ENCODE data around the gene FBP2.

GRCh38 chr9:94622087-94622800 is 28.6 kb upstream of the FBP2 start:
- TF ChIP-seq NR1H2 (CRISPR knock-in tag; IDR thresholded peaks at IDR 0.05) = no peak
- no peak for TF ChIP-seq AR (CRISPR knock-in tag; IDR thresholded peaks at IDR 0.05)
- no peak for TF ChIP-seq CTCF (IDR thresholded peaks at IDR 0.05)
- TF ChIP-seq MAX (CRISPR knock-in tag; IDR thresholded peaks at IDR 0.05) = no peak
- no peak for TF ChIP-seq SP1 (CRISPR knock-in tag; conservative IDR thresholded peaks at IDR 0.05)
- TF ChIP-seq ZNF219 (CRISPR knock-in tag; IDR thresholded peaks at IDR 0.05; ENCODE audit: borderline replicate concordance) = no peak
- TF ChIP-seq ZBTB43 (CRISPR knock-in tag; IDR thresholded peaks at IDR 0.05) = no peak
- no peak for TF ChIP-seq ZNF121 (CRISPR knock-in tag; IDR thresholded peaks at IDR 0.05)
- TF ChIP-seq SMAD3 (CRISPR knock-in tag; IDR thresholded peaks at IDR 0.05; ENCODE audit: borderline replicate concordance) = no peak

All from WTC11 (cell line).